OCI-LY7 (cell line): ENCODE data around the gene ZBTB20.

Experiments
- CTCF ChIP-seq: fragments of 200-600 bp; sonication (generic); conservative IDR thresholded peaks from 2 replicates; pipeline ENCODE4 v1.5.1; 2014; ENCODE audit warnings: mild to moderate bottlenecking, antibody characterized with exemption, low read length, moderate library complexity, mixed read lengths
- EZH2phosphoT487 ChIP-seq: fragments of 200-600 bp; sonication (generic); IDR thresholded peaks from 2 replicates; pipeline ENCODE4 v1.6.1; 2018; ENCODE audit warnings: low read depth, borderline replicate concordance, mild to moderate bottlenecking, mixed run types, antibody characterized with exemption, low read length, moderate library complexity, mixed read lengths

GRCh38 chr3:114417675-114418074 is 729.4 kb downstream of the ZBTB20 start:
- TF ChIP-seq CTCF (no peak), EZH2phosphoT487 (no peak)
